Measurements from ENCODE around the gene CASKIN2. TPM values are rescaled to one million over a fixed set of nuclear protein-coding genes. Genes with fewer than 3 reads are reported as not detected.
A peak's percentile ranks its signal among the peaks of the same experiment; 100 is the strongest.

Gene CASKIN2
- total RNA-seq, 1 donor from 2014 or later = 112 TPM

GRCh38 chr17:75514919-75515495 is 330 bp downstream of the CASKIN2 start:
- H3K27ac ChIP-seq = peak overlapping the region; percentile 74 to 88
- no peak for TF ChIP-seq CTCF (IDR thresholded peaks at IDR 0.05)
- H3K27me3 ChIP-seq = no peaks in the 10 kb centered on the region
- peaks cover 0 to 2% of the 10 kb centered on the region in 2 donors for H3K36me3 ChIP-seq
- DNase-seq (ENCODE audit: low spot score in 2 of 2) = no peak
- H3K4me1 ChIP-seq = peaks cover 25 to 47% of the 10 kb centered on the region in 2 donors
- H3K4me3 ChIP-seq = peak overlapping the region; percentile 78 to 82
- no peaks in the 10 kb centered on the region for H3K9me3 ChIP-seq
- intact Hi-C loops (cut with DNase I) = loop anchor here (1.0 to 10.0 kb wide), 5 partner anchors 58 to 480 kb away; partner anchors contain the start of genes GRB2 and TMEM94

DNA sequence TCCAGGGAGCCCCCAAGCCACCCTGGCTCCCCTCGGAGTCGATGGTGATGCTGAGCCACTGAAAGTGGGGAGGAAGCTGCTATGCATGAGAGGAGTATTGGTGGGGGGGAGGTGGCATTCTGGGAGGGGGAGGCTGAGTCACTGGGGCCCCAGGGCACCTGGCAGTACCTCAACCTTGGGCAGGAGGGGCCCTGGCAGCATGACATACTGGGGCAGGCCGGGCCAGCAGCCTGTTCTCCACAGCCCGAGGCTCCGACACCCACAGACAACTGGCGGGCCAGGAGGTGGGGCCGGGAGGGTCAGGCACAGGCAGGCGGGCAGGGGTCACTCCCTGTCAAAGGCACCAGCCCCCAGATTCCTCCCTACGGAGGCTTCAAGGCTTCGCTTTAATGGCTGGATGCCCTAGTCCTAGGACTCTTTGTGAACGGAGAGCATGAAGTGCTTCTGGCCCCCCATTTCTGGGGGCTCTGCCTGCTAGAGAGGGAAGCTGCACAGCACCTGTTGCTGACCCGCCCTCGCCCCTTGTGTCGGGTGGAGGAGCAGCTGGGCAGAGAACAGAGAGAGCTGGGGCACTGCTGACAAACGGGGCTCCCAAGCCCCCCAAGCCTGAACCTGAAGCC is 928 bp downstream of the CASKIN2 start:
- Histone ChIP-seq H3K4me1 (peaks cover 25 to 53% of the 10 kb centered on the region in 2 donors), H3K27ac (peak overlapping the region; percentile 74 to 88), H3K9me3 (no peaks in the 10 kb centered on the region), H3K27me3 (no peaks in the 10 kb centered on the region), H3K4me3 (peak overlapping the region; percentile 78 to 82), H3K36me3 (no peaks in the 10 kb centered on the region)
- intact Hi-C loops (cut with DNase I) = loop anchor here (2.0 to 10.0 kb wide), 3 partner anchors 58 to 480 kb away; partner anchors contain the start of gene TMEM94
- TF ChIP-seq CTCF (IDR thresholded peaks at IDR 0.05) = no peak
- DNase-seq (ENCODE audit: low spot score in 2 of 2) = no peak

DNA sequence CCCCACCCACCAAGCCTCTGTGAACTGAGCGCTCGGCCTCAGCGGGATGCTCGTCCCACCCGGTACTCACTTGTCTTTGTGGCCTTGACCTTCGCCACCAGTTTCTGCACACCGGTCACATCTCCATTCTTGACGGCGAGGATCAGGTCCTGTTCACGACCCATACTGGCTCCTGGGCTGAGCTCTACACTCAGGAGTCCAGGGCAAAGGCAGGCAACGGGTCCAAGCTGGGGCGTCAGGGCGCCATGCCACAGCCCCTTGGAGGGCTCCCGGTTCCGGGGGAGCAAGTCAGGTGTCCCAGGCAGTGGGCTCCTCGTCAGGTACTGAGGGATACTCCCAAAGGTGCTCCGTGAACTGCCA is 1.7 kb downstream of the CASKIN2 start:
- H3K4me1 ChIP-seq = peaks cover 25 to 59% of the 10 kb centered on the region in 2 donors

GRCh38 chr17:75512926-75513640 is 2.3 kb downstream of the CASKIN2 start:
- Histone ChIP-seq H3K36me3 (no peaks in the 10 kb centered on the region), H3K27ac (peak overlapping the region; percentile 54 to 74), H3K27me3 (no peaks in the 10 kb centered on the region), H3K4me3 (peak overlapping the region; percentile 78 to 82), H3K9me3 (no peaks in the 10 kb centered on the region), H3K4me1 (peaks cover 25 to 60% of the 10 kb centered on the region in 2 donors)
- intact Hi-C loops (cut with DNase I) = loop anchor here (10.0 kb wide), 1 partner anchor 478 kb away; no protein-coding TSS in a partner anchor
- TF ChIP-seq CTCF (IDR thresholded peaks at IDR 0.05) = no peak
- DNase-seq (ENCODE audit: low spot score in 2 of 2) = no peak

More for the DNA sequence above, 1.7 kb downstream of the CASKIN2 start:
- peak overlapping the region; percentile 78 to 82 for H3K4me3 ChIP-seq
- no peaks in the 10 kb centered on the region for H3K36me3 ChIP-seq
- intact Hi-C loops (cut with DNase I) = loop anchor here (10.0 kb wide), 1 partner anchor 479 kb away; no protein-coding TSS in a partner anchor
- no peaks in the 10 kb centered on the region for H3K27me3 ChIP-seq
- no peak for TF ChIP-seq CTCF (IDR thresholded peaks at IDR 0.05)
- peak overlapping the region; percentile 74 to 88 for H3K27ac ChIP-seq
- no peaks in the 10 kb centered on the region for H3K9me3 ChIP-seq
- no peak for DNase-seq (ENCODE audit: low spot score in 2 of 2)

GRCh38 chr17:75511610-75512575 is 3.4 kb downstream of the CASKIN2 start:
- intact Hi-C loops (cut with DNase I) = loop anchor here (10.0 kb wide), 1 partner anchor 477 kb away; no protein-coding TSS in a partner anchor
- H3K36me3 ChIP-seq = peaks cover 2 to 9% of the 10 kb centered on the region in 2 donors
- H3K4me3 ChIP-seq = peak overlapping the region in 1 of 2 donors; percentile 78
- H3K27ac ChIP-seq = peak overlapping the region; percentile 54 to 74
- no peaks in the 10 kb centered on the region for H3K27me3 ChIP-seq
- H3K4me1 ChIP-seq = peaks cover 20 to 52% of the 10 kb centered on the region in 2 donors
- H3K9me3 ChIP-seq = no peaks in the 10 kb centered on the region
- DNase-seq (ENCODE audit: low spot score in 2 of 2) = no peak
- TF ChIP-seq CTCF (IDR thresholded peaks at IDR 0.05) = no peak

Measured in ascending aorta (tissue), 2 donors.